Mucosa of rectum (tissue), 2 donors: ENCODE measurements around the gene EXOC3L2.

Experiments
- H3K27ac ChIP-seq, 2 donors: one replicate each; pipeline ENCODE4 v1.7.0; 2013; ENCODE audit warnings: inconsistent platforms in 2 of 2, low read depth in 2 of 2, low read length in 2 of 2
- H3K27me3 ChIP-seq, 2 donors: one replicate each; pipeline ENCODE4 v1.7.0; 2013; ENCODE audit warnings: low read length in 2 of 2; ENCODE audit not compliant: control insufficient read depth in 2 of 2, insufficient read depth in 2 of 2
- H3K36me3 ChIP-seq, 2 donors: one replicate each; pipeline ENCODE4 v1.7.0; 2013; ENCODE audit warnings: low read length in 2 of 2; ENCODE audit not compliant: control insufficient read depth in 2 of 2, insufficient read depth in 2 of 2
- H3K4me1 ChIP-seq, 2 donors: one replicate each; pipeline ENCODE4 v1.7.0; 2013; ENCODE audit warnings: low read length in 2 of 2, mild to moderate bottlenecking in 1 of 2; ENCODE audit not compliant: control insufficient read depth in 2 of 2, insufficient read depth in 2 of 2
- H3K4me3 ChIP-seq, 2 donors: one replicate each; pipeline ENCODE4 v1.7.0; 2013; ENCODE audit warnings: low read length in 2 of 2
- H3K9ac ChIP-seq, 2 donors: one replicate each; pipeline ENCODE4 v1.7.0; 2013; ENCODE audit warnings: low read length in 2 of 2, low read depth in 1 of 2, mild to moderate bottlenecking in 1 of 2
- H3K9me3 ChIP-seq, 2 donors: one replicate each; pipeline ENCODE4 v1.7.0; 2013; ENCODE audit warnings: low read length in 2 of 2; ENCODE audit not compliant: control insufficient read depth in 2 of 2
- donor health status: healthy.
- donor health status: Normal muscosa, but diverticular disease.

The EXOC3L2 gene

GRCh38 chr19:45245334-45245787, at the start of gene EXOC3L2:
TSS of gene EXOC3L2 (minus strand) at chr19:45245407. CDS start at chr19:45239045, 6,362 bp downstream.
- Histone ChIP-seq H3K27me3 (no peaks in the 10 kb centered on the region), H3K9me3 (no peaks in the 10 kb centered on the region), H3K27ac (no peak within 1 kb of the TSS), H3K9ac (no peak within 1 kb of the TSS), H3K4me3 (no peak within 1 kb of the TSS), H3K36me3 (no peaks in the 10 kb centered on the region), H3K4me1 (peaks cover 2% of the 10 kb centered on the region in 2 donors)

DNA sequence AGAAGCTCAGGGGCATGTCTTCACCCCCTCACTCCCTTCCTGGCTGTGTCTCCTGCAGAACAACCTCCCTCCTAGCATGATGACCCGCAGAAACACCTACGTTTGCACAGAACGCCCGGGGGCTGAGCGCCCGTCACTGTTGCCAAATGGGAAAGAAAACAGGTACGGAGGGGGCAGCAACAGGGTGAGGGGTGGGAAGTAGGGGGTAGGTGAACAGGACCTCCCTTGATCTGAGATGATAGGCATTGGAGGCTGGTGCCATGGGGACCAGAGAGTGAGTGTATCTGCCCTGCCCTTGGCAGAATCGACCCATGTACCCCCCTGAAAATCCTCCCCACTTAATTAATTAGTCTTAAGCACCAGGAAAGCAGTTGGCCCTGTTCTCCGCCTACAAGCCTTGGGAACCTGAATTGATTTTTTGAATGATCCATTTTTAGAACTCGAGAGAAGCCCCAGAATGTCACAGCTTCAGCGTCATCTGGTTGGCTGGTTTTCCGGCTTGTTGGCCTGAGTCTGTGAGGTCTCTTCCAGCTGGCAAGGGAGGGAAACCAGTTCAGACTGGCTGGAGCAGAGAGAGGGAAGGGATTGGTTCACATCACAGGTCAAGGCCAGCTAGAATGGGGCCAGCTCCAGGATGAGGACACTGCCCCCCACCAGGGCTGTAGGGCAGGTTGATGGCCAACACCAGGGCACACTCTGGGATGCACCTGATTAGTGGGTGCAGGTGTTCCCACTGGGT, 49.3 kb upstream of the EXOC3L2 start:
- no peak overlapping the region for H3K9ac ChIP-seq
- H3K27ac ChIP-seq: no peak overlapping the region
- peaks cover 4 to 8% of the 10 kb centered on the region in 2 donors for H3K36me3 ChIP-seq
- no peak overlapping the region for H3K4me3 ChIP-seq
- no peaks in the 10 kb centered on the region for H3K4me1 ChIP-seq
- no peaks in the 10 kb centered on the region for H3K9me3 ChIP-seq
- no peaks in the 10 kb centered on the region for H3K27me3 ChIP-seq

DNA sequence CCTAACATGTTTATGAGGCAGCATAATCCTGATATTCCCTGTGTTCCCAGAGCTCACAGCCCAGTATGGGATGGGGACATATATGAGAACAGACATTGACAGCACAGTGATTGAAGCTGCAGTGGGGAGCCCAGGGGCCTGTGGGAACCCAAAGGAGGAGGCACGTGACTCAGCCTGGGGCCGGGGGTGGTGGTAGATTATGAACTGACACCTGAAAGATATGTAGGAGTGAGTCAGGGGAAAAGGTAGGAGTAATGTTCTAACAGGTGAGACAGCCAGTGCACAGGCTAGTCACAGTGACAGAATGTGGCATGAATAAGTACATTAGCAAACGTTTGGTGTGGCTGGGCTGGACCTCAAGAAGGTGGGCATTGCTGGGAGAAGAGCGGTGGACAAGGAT, 48.5 kb upstream of the EXOC3L2 start:
- Histone ChIP-seq H3K4me1 (no peaks in the 10 kb centered on the region), H3K36me3 (peaks cover 4 to 11% of the 10 kb centered on the region in 2 donors), H3K9me3 (no peaks in the 10 kb centered on the region), H3K9ac (no peak overlapping the region), H3K4me3 (no peak overlapping the region), H3K27ac (no peak overlapping the region), H3K27me3 (no peaks in the 10 kb centered on the region)

GRCh38 chr19:45291834-45292233, 46.6 kb upstream of the EXOC3L2 start:
- Histone ChIP-seq H3K27me3 (no peaks in the 10 kb centered on the region), H3K4me1 (no peaks in the 10 kb centered on the region), H3K9me3 (no peaks in the 10 kb centered on the region), H3K4me3 (no peak overlapping the region), H3K27ac (no peak overlapping the region), H3K36me3 (peaks cover 4 to 8% of the 10 kb centered on the region in 2 donors), H3K9ac (no peak overlapping the region)

DNA sequence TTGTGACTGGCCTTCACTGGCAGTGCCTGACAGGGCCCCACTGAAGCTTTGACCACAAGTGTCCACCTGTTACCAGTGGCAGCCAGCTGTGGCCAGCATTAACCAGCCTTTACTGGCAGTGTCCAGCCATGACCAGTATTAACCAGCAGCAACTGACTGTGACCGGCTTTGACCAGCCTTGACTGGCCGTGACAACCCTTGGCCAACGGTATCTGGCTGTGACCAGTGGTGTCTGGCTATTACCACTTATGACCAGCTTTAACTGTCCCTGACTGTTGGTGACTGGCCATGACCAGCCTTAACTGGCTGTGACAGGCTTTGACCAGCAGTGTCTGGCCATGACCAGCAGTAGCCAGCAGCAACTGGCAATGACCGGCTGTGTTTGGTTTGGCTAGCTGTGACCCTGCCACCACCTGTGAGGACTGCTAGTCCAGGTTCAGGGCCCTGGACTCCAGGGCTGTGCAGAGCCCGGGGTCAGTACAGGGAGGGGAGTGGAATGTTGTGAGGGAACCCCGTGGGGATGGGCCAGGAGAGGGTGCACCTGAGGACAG, 45.2 kb upstream of the EXOC3L2 start:
- Histone ChIP-seq H3K4me3 (no peak overlapping the region), H3K36me3 (peaks cover 4% of the 10 kb centered on the region in 2 donors), H3K9me3 (no peaks in the 10 kb centered on the region), H3K27me3 (no peaks in the 10 kb centered on the region), H3K27ac (no peak overlapping the region), H3K9ac (no peak overlapping the region), H3K4me1 (no peaks in the 10 kb centered on the region)

GRCh38 chr19:45283443-45284033, 38.3 kb upstream of the EXOC3L2 start:
- H3K27ac ChIP-seq: no peak overlapping the region

GRCh38 chr19:45280471-45280961, 35.3 kb upstream of the EXOC3L2 start:
- Histone ChIP-seq H3K27me3 (no peaks in the 10 kb centered on the region), H3K27ac (no peak overlapping the region), H3K9me3 (no peaks in the 10 kb centered on the region), H3K36me3 (peaks cover 6 to 8% of the 10 kb centered on the region in 2 donors), H3K4me3 (no peak overlapping the region), H3K9ac (no peak overlapping the region), H3K4me1 (no peaks in the 10 kb centered on the region)

More at GRCh38 chr19:45283443-45284033, 38.3 kb upstream of the EXOC3L2 start:
- H3K9ac ChIP-seq: no peak overlapping the region
- no peaks in the 10 kb centered on the region for H3K4me1 ChIP-seq
- peaks cover 1 to 8% of the 10 kb centered on the region in 2 donors for H3K36me3 ChIP-seq
- H3K9me3 ChIP-seq: no peaks in the 10 kb centered on the region
- no peak overlapping the region for H3K4me3 ChIP-seq
- H3K27me3 ChIP-seq: no peaks in the 10 kb centered on the region

- Histone ChIP-seq H3K4me3 (no peak overlapping the region), H3K27ac (no peak overlapping the region), H3K27me3 (no peaks in the 10 kb centered on the region), H3K9me3 (no peaks in the 10 kb centered on the region), H3K36me3 (peaks cover 6 to 8% of the 10 kb centered on the region in 2 donors), H3K4me1 (no peaks in the 10 kb centered on the region), H3K9ac (no peak overlapping the region)
Observed at GRCh38 chr19:45279587-45280192, 34.5 kb upstream of the EXOC3L2 start.

GRCh38 chr19:45278087-45278486, 32.9 kb upstream of the EXOC3L2 start:
- Histone ChIP-seq H3K9me3 (no peaks in the 10 kb centered on the region), H3K27me3 (no peaks in the 10 kb centered on the region), H3K9ac (no peak overlapping the region), H3K27ac (no peak overlapping the region), H3K4me3 (no peak overlapping the region), H3K4me1 (no peaks in the 10 kb centered on the region), H3K36me3 (peaks cover 6 to 12% of the 10 kb centered on the region in 2 donors)

- no peak overlapping the region for H3K27ac ChIP-seq
- no peaks in the 10 kb centered on the region for H3K27me3 ChIP-seq
- H3K4me1 ChIP-seq: no peaks in the 10 kb centered on the region
- peaks cover 12 to 19% of the 10 kb centered on the region in 2 donors for H3K36me3 ChIP-seq
- H3K4me3 ChIP-seq: no peak overlapping the region
- H3K9ac ChIP-seq: no peak overlapping the region
- no peaks in the 10 kb centered on the region for H3K9me3 ChIP-seq
Observed at GRCh38 chr19:45276284-45276687, 31.1 kb upstream of the EXOC3L2 start.
